Hindlimb muscle (tissue), 1 donor: Measurements from ENCODE around the gene PKD1. TPM values are rescaled to one million over a fixed set of nuclear protein-coding genes. Genes with fewer than 3 reads are reported as not detected.
"Not testable (repeated sequence)": the region's sequence is repeated elsewhere in the genome, so short reads cannot be mapped to it uniquely, and the experiment has no call there.

ENCODE experiments used
- DNase-seq: peaks from one replicate; pipeline ENCODE4 v3.0.0-alpha.2; 2013
- polyA plus RNA-seq: library from polyadenylated mRNA; unstranded; fragments of 120-200 nt; gene quantifications from one replicate; pipeline ENCODE4 v1.2.1, GENCODE V29; 2013; ENCODE audit not compliant: insufficient read length

Gene PKD1
- polyA plus RNA-seq, 1 donor: 181 TPM

- not testable (repeated sequence) for DNase-seq
Observed at GRCh38 chr16:2123706-2124376, 11.9 kb downstream of the PKD1 start.

GRCh38 chr16:2122934-2123683 lies 12.6 kb downstream of the PKD1 start:
- DNase-seq: not testable (repeated sequence)

GRCh38 chr16:2122429-2122828 lies 13.3 kb downstream of the PKD1 start:
- DNase-seq: no peak

- DNase-seq: no peak
Observed at GRCh38 chr16:2121853-2122252, 13.8 kb downstream of the PKD1 start.

- DNase-seq: not testable (repeated sequence)
Observed at GRCh38 chr16:2121325-2121724, 14.4 kb downstream of the PKD1 start.

GRCh38 chr16:2117960-2118722 lies 17.6 kb downstream of the PKD1 start:
- not testable (repeated sequence) for DNase-seq

GRCh38 chr16:2117341-2117740 lies 18.4 kb downstream of the PKD1 start:
- DNase-seq: not testable (repeated sequence)

- not testable (repeated sequence) for DNase-seq
Observed at GRCh38 chr16:2116428-2116827, 19.3 kb downstream of the PKD1 start.

- DNase-seq: no peak
Observed at GRCh38 chr16:2115591-2115973, 20.1 kb downstream of the PKD1 start.

- DNase-seq: not testable (repeated sequence)
Observed at GRCh38 chr16:2114885-2115590, 20.7 kb downstream of the PKD1 start.

- DNase-seq: not testable (repeated sequence)
Observed at GRCh38 chr16:2114225-2114624, 21.5 kb downstream of the PKD1 start.

GRCh38 chr16:2112539-2113106 lies 23.1 kb downstream of the PKD1 start:
- not testable (repeated sequence) for DNase-seq

GRCh38 chr16:2111412-2112335 lies 24.0 kb downstream of the PKD1 start:
- DNase-seq: not testable (repeated sequence)

- DNase-seq: not testable (repeated sequence)
Observed at GRCh38 chr16:2111009-2111353, 24.7 kb downstream of the PKD1 start.

GRCh38 chr16:2110332-2111008 lies 25.2 kb downstream of the PKD1 start:
- not testable (repeated sequence) for DNase-seq

GRCh38 chr16:2109872-2110271 lies 25.8 kb downstream of the PKD1 start:
- DNase-seq: not testable (repeated sequence)

- not testable (repeated sequence) for DNase-seq
Observed at GRCh38 chr16:2109271-2109580, 26.5 kb downstream of the PKD1 start.

GRCh38 chr16:2108446-2109270 lies 27.0 kb downstream of the PKD1 start:
- not testable (repeated sequence) for DNase-seq

GRCh38 chr16:2107791-2108125 lies 27.9 kb downstream of the PKD1 start:
- not testable (repeated sequence) for DNase-seq
